Middle frontal gyrus (tissue), 1 donor: ENCODE results near the gene GREM1.

Source experiments
- DNase-seq: peaks from one replicate; pipeline ENCODE4 v3.0.0-alpha.2; 2015; ENCODE audit warnings: low spot score; ENCODE audit errors: extremely low spot score

GREM1 gene

DNA sequence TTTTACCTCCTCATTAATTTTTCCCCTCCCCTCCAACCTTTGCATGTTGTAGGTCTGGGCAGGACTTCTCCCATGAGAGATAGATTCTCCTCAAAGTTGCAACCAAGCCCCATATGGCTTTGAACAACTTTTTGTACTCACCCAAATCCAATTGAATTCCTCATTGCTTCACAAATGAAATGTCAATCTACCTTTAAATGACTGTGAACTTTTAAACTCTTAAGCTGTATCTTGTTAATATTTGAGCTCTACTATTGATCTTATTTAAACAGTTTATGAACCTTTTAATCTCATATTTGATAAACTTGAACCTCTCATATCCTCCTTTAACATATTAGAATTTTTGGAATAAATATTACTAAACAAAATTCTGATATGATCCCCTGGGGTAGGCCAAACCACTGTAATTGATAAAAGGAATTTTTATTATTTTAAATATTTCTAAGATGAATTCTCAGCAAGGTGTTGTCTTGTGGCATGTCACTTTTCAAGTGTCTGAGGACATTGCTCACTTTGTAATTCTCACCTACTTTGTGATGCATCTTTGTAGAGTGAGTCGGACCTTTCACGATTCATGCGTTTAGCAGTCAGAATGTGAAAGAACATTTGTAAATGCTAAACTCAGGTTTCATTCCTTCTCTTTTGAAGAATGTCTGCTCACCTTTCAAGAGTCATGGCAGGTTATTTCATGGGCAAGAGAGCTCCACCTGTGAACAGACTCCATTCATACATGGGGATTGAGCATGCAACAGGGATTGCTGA, 23.4 kb upstream of the GREM1 start:
- DNase-seq, result no peak

DNA sequence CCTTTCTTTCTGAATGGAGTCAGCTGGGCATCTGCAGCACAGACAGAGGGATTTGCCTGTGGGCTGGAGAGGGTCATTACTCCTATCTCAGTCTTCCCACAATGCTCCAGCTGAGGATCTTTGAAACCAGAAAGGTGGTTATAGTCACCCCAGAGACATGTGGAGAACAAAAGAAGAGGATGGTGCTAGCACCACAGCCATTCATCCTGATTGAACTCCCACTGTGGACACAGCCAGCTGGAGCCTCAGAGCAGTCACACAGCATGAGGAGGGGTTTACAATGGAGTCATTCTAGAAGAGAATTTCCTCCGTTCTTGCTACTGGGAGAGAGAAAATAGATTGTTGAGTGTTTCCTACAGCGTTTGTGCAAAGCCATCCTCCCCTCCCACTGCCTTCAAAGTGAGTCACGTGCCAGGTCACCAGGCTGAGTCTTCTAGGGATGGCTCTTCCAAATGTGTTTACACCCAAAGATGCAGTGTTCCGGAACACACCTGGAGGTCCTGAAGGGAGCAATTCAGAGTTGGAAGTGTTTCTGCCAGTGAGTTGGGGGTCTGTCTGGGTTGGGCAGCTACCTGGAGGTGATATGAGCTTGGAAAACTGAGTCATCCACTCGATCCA, 18.9 kb upstream of the GREM1 start:
- no peak for DNase-seq

DNA sequence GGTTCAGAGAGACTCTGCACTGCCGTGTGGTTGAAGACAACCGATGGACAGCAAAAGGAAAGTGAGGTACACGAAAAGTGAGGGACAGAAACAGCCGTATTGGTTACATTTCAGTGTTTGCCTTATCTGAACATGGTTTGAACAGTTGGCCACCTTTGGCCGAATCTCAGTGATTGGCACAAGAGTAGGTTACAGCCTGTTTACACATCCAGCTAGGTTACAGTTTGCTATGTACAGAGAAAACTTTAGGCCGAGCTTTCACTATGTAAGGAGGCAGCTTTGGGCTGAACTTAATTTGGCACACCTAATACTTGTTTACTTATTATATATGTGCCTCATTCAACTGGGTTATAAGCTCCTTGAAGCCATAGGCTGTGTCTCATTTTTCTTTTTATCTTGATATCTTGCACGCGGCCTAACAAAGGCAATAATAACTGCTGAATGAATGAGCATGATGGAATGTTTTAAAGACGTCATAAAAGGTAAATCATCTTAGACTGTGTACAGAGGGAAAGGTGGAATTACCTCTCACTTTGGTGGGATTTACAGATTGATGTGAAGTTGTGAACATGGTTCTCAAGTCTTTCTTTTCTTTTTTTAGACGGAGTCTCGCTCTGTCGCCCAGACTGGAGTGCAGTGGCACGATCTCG, 17.2 kb upstream of the GREM1 start:
- DNase-seq, result no peak

- no peak for DNase-seq
These were observed 15.9 kb upstream of the GREM1 start for GRCh38 chr15:32701863-32702262.

GRCh38 chr15:32704395-32704981, 13.3 kb upstream of the GREM1 start:
- DNase-seq, result no peak

DNA sequence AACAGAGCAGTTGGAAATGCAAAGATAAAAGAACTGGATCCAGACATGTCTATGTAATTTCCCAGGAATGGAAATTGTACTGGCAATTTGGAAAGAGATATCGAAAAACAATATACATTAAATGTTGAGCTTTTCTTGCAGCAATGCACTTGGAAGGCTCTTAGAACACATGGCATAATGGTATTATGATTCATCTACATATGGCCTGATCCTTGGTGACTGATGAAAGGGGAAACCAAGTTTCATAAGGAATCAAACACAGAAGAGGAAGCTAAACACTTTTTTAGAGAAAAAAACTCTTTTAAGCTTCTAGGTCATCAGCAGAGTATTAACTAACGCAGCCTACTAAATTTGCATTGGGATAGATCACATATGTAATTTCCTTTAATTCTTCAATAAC, 12.4 kb upstream of the GREM1 start:
- DNase-seq, result no peak

- no peak for DNase-seq
These were observed 11.1 kb upstream of the GREM1 start for GRCh38 chr15:32706704-32707103.

GRCh38 chr15:32707436-32707835, 10.4 kb upstream of the GREM1 start:
- no peak for DNase-seq

DNA sequence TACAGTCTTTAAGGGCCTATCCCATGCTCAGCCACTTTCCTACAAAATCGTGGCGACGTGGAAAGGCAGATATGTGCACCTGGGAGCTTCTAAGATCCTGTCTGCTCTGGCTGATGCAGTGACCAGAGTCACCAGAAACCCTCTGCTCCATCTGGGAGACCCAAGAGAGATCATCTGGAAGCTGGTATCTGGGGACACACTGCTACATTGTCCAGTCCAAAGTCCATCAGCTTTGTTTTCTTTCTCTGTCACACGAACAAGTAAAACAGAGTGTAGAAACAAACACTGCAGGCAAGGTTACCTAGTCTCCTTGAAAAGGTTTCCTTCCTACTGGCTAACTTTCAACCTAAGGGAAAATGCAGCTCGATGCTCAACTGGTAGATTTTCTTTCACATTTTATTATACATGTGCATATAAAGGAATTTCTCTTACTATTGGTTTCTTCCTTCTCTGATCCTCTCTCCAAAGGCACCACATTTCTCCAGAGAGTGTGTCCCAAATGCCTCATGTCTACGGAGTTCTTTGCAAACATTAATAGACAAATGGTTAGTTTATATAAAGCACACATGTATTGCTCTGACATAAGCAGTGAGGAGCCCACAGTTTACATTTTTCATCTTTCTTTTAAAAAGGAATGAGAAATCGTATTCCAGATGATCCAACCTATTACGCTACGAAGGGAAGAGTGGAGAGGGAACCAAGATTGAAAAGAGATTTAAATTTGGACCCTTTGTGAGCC, 8.3 kb upstream of the GREM1 start:
- no peak for DNase-seq

DNA sequence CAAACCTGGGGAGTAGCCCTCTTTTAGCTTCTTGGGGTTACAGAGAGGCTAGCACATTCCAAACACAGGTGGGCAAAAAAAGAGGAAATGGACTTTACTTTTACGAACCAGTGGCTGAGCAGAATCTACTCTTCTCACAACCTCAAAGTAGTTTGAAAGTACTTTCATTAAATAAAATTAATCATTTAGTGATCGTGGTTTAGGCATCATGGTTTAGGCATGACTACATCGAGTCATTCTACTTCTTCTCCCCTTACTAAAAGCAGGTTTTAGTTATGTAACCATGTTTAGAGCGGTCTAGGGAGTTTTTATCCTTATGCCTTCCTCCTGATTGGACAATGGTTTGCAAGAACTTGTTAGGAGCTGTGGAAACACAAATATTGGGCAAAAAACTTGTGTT, 2.5 kb upstream of the GREM1 start:
- no peak for DNase-seq

- no peak for DNase-seq
These were observed 1.4 kb upstream of the GREM1 start for GRCh38 chr15:32716216-32716914.

GRCh38 chr15:32716915-32717425, 834 bp upstream of the GREM1 start:
- no peak for DNase-seq

DNA sequence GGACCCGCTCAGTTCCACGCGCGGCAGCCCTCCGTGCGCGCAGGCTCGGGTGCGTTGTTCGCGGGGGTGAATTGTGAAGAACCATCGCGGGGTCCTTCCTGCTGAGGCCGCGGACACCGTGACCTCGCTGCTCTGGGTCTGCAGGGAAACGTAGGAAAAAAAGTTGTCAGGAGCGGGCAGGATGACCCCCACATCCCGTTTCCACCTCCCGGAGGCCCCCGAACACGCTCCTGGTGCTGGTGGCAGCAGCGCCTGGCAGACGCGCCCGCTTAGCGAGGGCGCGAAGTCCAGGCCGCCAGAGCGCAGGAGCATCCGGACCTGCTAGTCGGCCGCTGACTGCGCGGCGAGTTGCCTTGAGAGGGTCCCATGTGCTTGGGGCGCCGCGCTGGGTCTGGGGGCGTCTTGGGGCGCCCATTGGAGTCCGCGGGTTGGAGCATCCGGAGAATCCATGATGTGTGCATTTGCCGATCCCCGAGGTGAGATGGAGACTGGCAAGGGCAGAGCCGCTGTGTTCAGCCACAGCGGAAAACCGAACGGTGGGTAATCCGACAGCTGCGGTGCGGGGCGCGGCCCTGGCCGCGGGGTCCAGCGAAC, 520 bp downstream of the GREM1 start:
- no peak for DNase-seq

GRCh38 chr15:32718821-32719716, 1.3 kb downstream of the GREM1 start:
- DNase-seq, result no peak

- DNase-seq, result no peak
These were observed 3.8 kb downstream of the GREM1 start for GRCh38 chr15:32721596-32721995.

- DNase-seq, result no peak
These were observed 4.3 kb downstream of the GREM1 start for GRCh38 chr15:32722136-32722535.

DNA sequence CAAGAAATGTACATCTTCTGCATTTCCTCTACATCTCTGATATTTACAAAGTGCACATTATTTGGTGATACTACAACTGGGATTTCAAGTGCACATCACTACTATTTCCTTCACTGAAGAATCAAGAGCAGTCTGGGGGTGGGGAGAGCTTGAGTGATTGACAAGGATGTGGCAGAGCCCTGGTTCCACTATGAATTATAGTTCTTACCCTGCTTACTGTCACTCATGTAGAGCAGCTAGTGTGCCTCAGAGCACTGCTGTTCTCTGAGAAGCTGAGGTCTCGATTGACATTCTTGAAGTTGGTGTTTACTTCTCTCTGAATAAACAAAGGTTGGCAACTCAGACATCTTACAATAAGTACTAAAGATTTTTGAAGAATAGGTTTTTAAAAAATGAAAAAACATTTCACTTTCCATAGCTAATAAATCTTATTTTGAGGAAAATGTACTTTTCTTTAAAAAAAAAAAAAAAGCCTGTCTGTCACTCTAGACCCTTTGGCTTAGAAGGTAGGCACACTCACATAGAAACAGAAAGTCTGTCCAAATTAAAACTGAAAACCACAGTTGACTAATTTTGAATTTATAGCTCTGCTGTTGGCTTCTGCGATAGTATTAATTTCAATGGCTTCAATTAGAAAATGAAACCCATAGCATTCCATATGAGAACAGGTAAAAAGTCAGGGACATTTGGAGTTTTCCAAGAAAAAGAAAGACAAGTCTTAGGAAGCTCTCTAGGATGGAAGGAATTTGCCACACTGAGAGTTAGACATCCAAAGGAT, 5.6 kb downstream of the GREM1 start:
- DNase-seq, result no peak

DNA sequence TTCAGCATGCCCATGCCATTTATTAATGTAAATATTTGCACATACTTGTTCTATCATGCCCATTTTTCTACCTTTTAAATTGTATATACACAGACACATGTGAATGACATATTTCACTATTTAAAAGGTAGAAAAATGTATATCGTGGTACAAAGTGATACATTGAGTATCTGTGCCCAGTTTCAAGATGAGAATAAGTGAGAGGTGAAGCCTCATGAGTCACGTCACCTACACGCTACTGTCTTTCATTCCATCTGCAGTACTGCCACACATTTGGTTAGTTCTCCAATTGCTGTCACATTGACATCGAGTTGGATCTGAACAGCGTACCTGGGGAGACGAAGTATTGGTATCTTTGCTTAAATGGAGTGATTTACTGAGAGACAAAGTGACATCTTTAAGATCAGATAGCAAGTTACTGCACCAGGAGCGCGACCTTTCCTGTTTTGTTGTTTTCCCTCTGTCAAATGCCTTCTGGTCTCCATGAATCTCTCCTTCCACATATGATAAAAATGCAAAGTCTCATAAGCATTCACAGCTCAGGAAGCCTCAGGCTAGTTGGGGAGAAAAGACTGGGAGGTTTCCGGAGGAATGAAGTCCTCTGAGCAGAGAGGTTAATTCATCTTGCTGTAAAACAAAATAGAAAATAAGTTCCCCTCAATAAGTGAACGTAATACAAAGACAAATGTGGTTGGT, 12.0 kb downstream of the GREM1 start:
- no peak for DNase-seq
